GM23338 (cell line): Measurements from ENCODE around the gene PTPA.
"Not testable (repeated sequence)": the region's sequence is repeated elsewhere in the genome, so short reads cannot be mapped to it uniquely, and the experiment has no call there.

Experiments used
- CREB1 ChIP-seq: fragments of 250-450 bp; sonication (Bioruptor Pico); IDR thresholded peaks from 2 replicates; pipeline ENCODE4 v1.5.0; 2020; ENCODE audit warnings: low read depth, mild to moderate bottlenecking, moderate library complexity
- EZH2 ChIP-seq: fragments of 200-600 bp; sonication (generic); IDR thresholded peaks from one replicate; pipeline ENCODE4 v1.8.0; 2017; ENCODE audit warnings: antibody characterized with exemption, mild to moderate bottlenecking, low read depth; ENCODE audit not compliant: unreplicated experiment
- EZH2phosphoT487 ChIP-seq: fragments of 200-600 bp; sonication (generic); IDR thresholded peaks from one replicate; pipeline ENCODE4 v1.8.1; 2018; ENCODE audit warnings: antibody characterized with exemption; ENCODE audit not compliant: unreplicated experiment
- NANOG ChIP-seq: IDR thresholded peaks from 2 replicates; pipeline ENCODE4 v1.6.1; 2016; ENCODE audit warnings: antibody characterized with exemption, borderline replicate concordance
- POLR2AphosphoS5 ChIP-seq: IDR thresholded peaks from 2 replicates; pipeline ENCODE4 v1.6.1; 2016; ENCODE audit warnings: antibody characterized with exemption, low read depth
- TF ChIP-seq, protein P1 (sequence below), 2 experiments: fragments of 200-600 bp in 1 of 2; sonication (generic) in 1 of 2; conservative IDR thresholded peaks; 2 replicates each; pipeline versions ENCODE4 v1.5.1 to v1.6.1; 2016 to 2017; ENCODE audit warnings: antibody characterized with exemption in 2 of 2, low read depth in 2 of 2, mild to moderate bottlenecking in 2 of 2, moderate library complexity in 1 of 2

GRCh38 chr9:129163198-129163670 is 52.0 kb downstream of the PTPA start:
- TF ChIP-seq EZH2; POLR2AphosphoS5; EZH2phosphoT487; CREB1 (CRISPR knock-in tag); NANOG: not testable (repeated sequence)
- TF ChIP-seq, protein P1, sequence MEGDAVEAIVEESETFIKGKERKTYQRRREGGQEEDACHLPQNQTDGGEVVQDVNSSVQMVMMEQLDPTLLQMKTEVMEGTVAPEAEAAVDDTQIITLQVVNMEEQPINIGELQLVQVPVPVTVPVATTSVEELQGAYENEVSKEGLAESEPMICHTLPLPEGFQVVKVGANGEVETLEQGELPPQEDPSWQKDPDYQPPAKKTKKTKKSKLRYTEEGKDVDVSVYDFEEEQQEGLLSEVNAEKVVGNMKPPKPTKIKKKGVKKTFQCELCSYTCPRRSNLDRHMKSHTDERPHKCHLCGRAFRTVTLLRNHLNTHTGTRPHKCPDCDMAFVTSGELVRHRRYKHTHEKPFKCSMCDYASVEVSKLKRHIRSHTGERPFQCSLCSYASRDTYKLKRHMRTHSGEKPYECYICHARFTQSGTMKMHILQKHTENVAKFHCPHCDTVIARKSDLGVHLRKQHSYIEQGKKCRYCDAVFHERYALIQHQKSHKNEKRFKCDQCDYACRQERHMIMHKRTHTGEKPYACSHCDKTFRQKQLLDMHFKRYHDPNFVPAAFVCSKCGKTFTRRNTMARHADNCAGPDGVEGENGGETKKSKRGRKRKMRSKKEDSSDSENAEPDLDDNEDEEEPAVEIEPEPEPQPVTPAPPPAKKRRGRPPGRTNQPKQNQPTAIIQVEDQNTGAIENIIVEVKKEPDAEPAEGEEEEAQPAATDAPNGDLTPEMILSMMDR (conservative IDR thresholded peaks at IDR 0.05; ENCODE audit: low read depth in 2 of 2), result not testable (repeated sequence)
